Inflammatory macrophage treated with lipopolysaccharide for 1 hour (primary cell): ENCODE results near the gene RBM17.
"Not testable (repeated sequence)": the region's sequence is repeated elsewhere in the genome, so short reads cannot be mapped to it uniquely, and the experiment has no call there.

Experiments
- DNase-seq, 2 donors: peaks; one replicate each; pipeline ENCODE4 v3.0.0-alpha.2; 2020 to 2022

The RBM17 gene

DNA sequence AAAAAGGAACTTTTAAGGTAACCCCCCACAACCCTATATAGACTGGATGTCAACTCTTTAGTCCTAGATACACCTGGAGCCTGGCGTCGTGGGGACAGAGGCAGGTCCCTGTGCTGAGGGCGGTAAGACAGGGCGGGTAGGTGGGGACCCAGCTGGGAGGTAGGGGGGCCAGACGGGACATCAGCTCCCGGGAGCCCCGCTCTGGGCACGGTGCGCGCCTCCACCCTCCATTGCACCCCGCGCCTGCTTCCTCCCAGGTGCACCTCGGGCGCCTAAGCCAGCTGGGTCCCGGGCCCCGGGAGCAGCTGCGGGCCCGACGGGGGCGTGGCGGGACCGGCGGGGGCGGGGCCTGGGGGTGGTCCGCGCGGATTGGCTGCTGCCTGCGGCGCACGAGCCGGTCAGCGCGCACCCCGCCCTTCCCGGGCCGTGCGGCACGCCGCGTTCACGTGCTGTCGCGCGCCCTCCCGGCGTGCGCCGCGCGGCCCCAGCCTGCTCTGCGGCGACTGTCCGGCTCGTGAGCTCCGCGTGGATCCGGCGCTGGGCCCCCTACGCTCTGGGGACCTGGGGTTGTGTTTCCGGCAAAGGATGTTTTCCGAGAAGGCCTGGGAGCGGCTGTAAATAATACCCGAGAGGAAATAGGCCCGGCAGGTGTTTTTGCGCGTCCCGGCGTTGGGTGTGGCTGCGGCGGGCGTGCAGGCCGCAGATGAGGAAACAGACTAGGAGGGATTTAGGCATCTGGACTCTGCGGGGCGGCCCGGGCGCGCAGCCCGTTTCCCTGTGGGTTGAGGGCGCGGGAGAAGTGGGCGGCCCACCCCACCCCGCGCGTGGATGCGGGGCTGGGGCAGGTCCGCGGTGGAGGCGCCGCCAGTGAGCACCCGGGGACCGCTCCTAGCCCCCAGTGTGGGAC, 74.8 kb downstream of the RBM17 start:
- peak; percentile 66 to 80 for DNase-seq

DNA sequence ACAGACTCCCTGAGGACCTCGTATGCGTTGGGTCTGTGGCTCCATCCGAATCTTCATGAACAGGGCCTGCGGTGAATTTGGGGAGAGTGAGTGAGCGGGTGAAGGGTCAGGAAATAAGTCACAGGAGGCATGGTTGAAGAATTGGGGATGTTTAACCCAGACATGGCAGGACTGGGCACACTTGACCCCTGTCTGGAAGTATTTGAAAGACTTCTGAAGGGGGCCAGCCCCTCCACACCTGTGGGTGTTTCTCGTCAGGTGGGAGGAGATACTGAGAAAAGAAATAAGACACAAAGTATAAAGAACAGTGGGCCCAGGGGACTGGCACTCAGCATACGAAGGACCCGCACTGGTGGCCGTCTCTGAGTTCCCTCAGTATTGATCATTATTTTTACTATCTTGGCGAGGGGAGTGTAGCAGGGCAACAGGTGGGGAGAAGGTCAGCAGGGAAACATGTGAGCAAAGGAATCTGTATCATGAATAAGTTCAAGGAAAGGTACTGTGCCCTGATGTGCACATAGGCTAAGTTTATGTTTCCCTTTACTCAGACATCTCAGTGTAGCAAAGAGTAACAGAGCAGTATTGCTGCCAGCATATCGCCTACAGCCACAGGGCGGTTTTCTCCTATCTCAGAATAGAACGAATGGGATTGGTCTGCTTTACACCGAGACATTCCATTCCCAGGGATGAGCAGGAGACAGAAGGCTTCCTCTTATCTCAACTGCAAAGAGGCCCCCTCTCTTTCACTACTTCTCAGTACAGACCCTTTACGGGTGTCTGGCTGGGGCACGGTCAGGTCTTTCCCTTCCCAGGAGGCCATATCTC, 75.6 kb downstream of the RBM17 start:
- DNase-seq: no peak

DNA sequence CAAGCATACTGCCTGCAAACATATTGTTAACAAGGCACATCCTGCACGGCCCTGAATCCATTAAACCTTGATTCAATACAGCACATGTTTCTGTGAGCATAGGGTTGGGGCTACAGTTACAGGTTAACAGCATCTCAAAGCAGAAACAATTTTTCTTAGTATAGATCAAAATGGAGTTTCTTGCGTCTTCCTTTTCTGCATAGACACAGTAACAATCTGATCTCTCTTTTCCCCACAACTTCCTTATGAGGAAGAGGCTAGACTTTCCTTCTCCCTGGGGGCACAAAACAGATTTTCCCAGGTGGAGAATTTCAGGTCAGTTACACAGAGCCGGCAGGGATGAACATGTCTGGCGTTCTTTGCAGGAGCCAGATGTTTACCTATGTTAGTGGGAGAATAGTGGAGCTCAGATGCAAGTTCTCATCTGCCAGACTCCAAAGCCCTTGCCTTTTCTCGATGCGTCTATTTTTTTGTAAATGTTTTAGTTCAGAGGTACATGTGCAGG, 76.4 kb downstream of the RBM17 start:
- no peak for DNase-seq

DNA sequence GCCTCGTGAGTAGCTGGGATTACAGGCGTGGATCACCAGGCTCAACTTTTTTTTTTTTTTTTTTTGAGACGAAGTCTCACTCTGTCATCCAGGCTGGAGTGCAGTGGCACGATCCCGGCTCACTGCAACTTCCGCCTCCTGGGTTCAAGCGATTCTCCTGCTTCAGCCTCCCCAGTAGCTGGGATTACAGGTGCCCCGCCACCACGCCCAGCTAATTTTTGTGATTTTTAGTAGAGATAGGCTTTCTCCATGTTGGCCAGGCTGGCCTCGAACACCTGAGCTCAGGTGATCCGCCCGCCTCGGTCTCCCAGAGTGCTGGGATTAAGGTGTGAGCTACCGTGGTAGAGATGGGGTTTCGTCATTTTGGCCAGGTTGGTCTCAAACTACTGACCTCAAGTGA, 77.1 kb downstream of the RBM17 start:
- not testable (repeated sequence) for DNase-seq
